GM21528 (cell line): ENCODE results near the gene TOR4A.

Experiments used
- ATAC-seq: cut with Tn5 transposase; IDR thresholded peaks from one replicate; pipeline ENCODE4 v1.9.1; 2021; ENCODE audit warnings: mild to moderate bottlenecking, moderate library complexity; ENCODE audit not compliant: unreplicated experiment, low FRiP score

Gene TOR4A

GRCh38 chr9:137331929-137332328 lies 54.4 kb downstream of the TOR4A start:
- no peak for ATAC-seq
